Measurements from ENCODE around the gene FOS.

- TF ChIP-seq CTCF (conservative IDR thresholded peaks at IDR 0.05; ENCODE audit: low read depth in 2 of 2) (no peak), POLR2AphosphoS5 (IDR thresholded peaks at IDR 0.05; ENCODE audit: low read depth) (no peak)
These were observed 34.5 kb upstream of the FOS start for GRCh38 chr14:75244121-75244520.

All from GM23338 (cell line).